ENCODE data around the gene ZFP36L2. TPM values are rescaled to one million over a fixed set of nuclear protein-coding genes. Genes with fewer than 3 reads are reported as not detected.

Gene ZFP36L2
- total and polyA plus RNA-seq, 10 of the 15 experiments (the other 5 are each of a cell fraction or from before 2014, with no cell fraction given), result 4.3 to 64.9 (median 19.5) TPM

DNA sequence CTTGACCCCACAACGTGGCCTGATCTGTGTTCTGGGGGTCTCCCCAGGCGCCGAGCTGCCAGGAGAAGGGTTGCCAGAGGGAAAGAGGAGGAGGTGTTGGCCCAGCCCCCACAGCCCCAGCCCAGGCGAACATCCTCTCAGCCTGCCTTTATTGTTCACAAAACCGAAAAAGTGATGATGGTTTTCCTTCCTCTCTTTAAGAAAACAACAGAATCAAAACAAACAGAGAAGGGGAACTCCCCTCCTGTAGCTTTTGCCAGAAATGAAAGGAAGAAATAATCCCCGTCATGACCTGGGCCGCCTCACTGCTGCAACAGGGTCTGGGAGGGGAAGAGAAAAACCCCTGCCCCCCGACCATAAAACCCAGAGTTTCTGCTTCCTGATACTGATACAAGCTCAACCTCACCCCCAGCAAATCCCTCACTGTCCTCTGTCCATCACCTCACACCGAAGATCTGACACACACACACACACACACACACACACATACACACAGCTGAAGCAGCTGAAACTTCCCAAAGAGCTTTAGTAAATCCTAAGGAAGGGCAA lies 52.0 kb downstream of the ZFP36L2 start (continued):
- peak; percentile 14; the same call in 1 of the 3 replicates for TF ChIP-seq POU2F2 (IDR thresholded peaks at IDR 0.05; ENCODE audit: borderline replicate concordance, low read depth, low read length)
- TF ChIP-seq PAX5 (IDR thresholded peaks at IDR 0.05; ENCODE audit: borderline replicate concordance, low read depth, low read length), result peak; percentile 41; the same call in 1 of the 2 replicates
- TF ChIP-seq MEF2A (IDR thresholded peaks at IDR 0.05; ENCODE audit: insufficient read depth, low read depth, low read length), result 0 out of 2 replicates have a peak, but pooled peaks have one; percentile 42
- 0 out of 2 replicates have a peak, but pooled peaks have one; percentile 28 for TF ChIP-seq TCF7 (IDR thresholded peaks at IDR 0.05; ENCODE audit: borderline replicate concordance)
- peak in 1 of 2 experiments; percentile 43; a peak in 2 of 4 replicates for TF ChIP-seq BHLHE40 (IDR thresholded peaks at IDR 0.05; ENCODE audit: borderline replicate concordance in 1 of 2, low read depth in 2 of 2, low read length in 1 of 2)
- TF ChIP-seq EED (IDR thresholded peaks at IDR 0.05; ENCODE audit: low read depth), result peak; percentile 89
- TF ChIP-seq PAX8 (IDR thresholded peaks at IDR 0.05), result no peak
- TF ChIP-seq ZNF592 (IDR thresholded peaks at IDR 0.05), result no peak
- TF ChIP-seq IRF4 (IDR thresholded peaks at IDR 0.05; ENCODE audit: low read depth, low read length), result peak; percentile 59; the same call in 1 of the 2 replicates
- peak; percentile 84; the same call in 1 of the 2 replicates for TF ChIP-seq MLLT1 (IDR thresholded peaks at IDR 0.05)
- TF ChIP-seq SRF (IDR thresholded peaks at IDR 0.05; ENCODE audit: low read depth in 2 of 2, low read length in 2 of 2), result no peak
- no peak; the same call in 1 of the 2 replicates for TF ChIP-seq MTA3 (IDR thresholded peaks at IDR 0.05; ENCODE audit: borderline replicate concordance, low read length)
- TF ChIP-seq, protein P1, sequence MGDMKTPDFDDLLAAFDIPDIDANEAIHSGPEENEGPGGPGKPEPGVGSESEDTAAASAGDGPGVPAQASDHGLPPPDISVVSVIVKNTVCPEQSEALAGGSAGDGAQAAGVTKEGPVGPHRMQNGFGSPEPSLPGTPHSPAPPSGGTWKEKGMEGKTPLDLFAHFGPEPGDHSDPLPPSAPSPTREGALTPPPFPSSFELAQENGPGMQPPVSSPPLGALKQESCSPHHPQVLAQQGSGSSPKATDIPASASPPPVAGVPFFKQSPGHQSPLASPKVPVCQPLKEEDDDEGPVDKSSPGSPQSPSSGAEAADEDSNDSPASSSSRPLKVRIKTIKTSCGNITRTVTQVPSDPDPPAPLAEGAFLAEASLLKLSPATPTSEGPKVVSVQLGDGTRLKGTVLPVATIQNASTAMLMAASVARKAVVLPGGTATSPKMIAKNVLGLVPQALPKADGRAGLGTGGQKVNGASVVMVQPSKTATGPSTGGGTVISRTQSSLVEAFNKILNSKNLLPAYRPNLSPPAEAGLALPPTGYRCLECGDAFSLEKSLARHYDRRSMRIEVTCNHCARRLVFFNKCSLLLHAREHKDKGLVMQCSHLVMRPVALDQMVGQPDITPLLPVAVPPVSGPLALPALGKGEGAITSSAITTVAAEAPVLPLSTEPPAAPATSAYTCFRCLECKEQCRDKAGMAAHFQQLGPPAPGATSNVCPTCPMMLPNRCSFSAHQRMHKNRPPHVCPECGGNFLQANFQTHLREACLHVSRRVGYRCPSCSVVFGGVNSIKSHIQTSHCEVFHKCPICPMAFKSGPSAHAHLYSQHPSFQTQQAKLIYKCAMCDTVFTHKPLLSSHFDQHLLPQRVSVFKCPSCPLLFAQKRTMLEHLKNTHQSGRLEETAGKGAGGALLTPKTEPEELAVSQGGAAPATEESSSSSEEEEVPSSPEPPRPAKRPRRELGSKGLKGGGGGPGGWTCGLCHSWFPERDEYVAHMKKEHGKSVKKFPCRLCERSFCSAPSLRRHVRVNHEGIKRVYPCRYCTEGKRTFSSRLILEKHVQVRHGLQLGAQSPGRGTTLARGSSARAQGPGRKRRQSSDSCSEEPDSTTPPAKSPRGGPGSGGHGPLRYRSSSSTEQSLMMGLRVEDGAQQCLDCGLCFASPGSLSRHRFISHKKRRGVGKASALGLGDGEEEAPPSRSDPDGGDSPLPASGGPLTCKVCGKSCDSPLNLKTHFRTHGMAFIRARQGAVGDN (IDR thresholded peaks at IDR 0.05), result peak; percentile 58; the same call in 1 of the 2 replicates
- TF ChIP-seq HDGF (IDR thresholded peaks at IDR 0.05), result peak; percentile 97
- TF ChIP-seq, protein P2, sequence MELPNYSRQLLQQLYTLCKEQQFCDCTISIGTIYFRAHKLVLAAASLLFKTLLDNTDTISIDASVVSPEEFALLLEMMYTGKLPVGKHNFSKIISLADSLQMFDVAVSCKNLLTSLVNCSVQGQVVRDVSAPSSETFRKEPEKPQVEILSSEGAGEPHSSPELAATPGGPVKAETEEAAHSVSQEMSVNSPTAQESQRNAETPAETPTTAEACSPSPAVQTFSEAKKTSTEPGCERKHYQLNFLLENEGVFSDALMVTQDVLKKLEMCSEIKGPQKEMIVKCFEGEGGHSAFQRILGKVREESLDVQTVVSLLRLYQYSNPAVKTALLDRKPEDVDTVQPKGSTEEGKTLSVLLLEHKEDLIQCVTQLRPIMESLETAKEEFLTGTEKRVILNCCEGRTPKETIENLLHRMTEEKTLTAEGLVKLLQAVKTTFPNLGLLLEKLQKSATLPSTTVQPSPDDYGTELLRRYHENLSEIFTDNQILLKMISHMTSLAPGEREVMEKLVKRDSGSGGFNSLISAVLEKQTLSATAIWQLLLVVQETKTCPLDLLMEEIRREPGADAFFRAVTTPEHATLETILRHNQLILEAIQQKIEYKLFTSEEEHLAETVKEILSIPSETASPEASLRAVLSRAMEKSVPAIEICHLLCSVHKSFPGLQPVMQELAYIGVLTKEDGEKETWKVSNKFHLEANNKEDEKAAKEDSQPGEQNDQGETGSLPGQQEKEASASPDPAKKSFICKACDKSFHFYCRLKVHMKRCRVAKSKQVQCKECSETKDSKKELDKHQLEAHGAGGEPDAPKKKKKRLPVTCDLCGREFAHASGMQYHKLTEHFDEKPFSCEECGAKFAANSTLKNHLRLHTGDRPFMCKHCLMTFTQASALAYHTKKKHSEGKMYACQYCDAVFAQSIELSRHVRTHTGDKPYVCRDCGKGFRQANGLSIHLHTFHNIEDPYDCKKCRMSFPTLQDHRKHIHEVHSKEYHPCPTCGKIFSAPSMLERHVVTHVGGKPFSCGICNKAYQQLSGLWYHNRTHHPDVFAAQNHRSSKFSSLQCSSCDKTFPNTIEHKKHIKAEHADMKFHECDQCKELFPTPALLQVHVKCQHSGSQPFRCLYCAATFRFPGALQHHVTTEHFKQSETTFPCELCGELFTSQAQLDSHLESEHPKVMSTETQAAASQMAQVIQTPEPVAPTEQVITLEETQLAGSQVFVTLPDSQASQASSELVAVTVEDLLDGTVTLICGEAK (IDR thresholded peaks at IDR 0.05; ENCODE audit: borderline replicate concordance), result peak; percentile 51; the same call in 1 of the 2 replicates
